IPS-NIHi7 (cell line): Measurements from ENCODE around the gene FXYD3.
"Not testable (repeated sequence)": the region's sequence is repeated elsewhere in the genome, so short reads cannot be mapped to it uniquely, and the experiment has no call there.

Experiments
- DNase-seq: peaks from one replicate; pipeline ENCODE4 v3.0.0; 2012; ENCODE audit warnings: mixed read lengths; ENCODE audit errors: extremely low spot score

The FXYD3 gene

DNA sequence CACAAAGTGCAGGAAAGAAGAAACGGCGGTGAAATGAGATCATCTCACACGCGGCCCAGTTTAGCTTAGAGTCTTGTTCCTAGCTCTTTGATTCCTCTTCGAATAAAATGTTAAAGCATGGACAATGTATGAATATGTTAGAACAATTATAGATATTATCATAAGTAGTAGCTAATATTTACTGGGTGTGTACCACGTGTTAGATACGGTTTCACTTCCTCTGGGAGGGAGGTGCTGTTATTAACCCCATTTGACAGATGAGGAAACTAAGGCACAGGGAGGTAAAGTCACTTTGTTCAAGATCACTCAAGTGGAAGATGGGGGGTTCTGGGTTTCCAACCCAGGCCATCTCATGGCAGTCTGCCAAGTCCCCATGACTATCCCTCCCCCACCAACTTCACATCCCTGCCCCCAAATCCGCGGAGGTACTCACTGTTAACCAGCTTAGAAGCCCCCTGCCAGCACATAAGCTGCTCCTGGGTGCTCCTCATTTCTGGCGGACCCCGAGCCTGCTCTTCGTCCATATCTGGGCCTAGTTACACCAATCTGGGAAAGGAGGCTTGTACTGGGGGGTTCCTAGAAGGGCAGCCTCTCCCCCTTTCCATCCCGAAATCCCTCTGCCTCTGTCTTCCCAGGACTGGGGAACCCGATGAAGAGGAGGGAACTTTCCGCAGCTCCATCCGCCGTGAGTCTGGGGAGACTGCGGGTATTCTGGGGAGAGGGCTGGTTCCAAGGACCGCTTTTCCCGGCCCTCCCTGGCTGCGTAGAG lies 26.4 kb downstream of the FXYD3 start:
- DNase-seq: no peak

DNA sequence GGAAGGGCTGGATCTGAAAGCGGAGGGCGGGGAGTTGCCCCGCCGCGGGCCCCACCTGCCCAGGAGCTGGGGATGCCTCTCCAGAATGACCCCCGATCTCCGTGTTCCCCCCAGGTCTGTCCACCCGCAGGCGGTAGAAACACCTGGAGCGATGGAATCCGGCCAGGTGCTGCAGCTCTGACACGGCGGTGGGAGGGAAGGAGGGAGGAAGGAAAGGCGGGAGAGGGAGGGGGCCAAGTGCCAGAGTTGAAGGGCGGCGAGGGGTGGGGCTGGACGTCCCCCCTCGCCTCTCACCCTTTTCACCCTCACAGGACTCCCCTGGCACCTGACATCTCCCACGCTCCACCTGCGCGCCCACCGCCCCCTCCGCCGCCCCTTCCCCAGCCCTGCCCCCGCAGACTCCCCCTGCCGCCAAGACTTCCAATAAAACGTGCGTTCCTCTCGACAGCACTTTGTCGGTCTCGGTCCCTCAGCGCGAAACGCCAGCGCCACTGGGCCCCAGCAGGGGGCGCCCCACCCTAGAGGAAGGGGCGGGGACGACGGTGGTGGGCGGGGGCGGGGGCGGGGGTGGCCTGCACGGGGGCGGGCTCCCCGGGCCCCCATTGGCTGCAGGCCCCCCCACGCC lies 27.1 kb downstream of the FXYD3 start:
- peak; percentile 65 for DNase-seq

DNA sequence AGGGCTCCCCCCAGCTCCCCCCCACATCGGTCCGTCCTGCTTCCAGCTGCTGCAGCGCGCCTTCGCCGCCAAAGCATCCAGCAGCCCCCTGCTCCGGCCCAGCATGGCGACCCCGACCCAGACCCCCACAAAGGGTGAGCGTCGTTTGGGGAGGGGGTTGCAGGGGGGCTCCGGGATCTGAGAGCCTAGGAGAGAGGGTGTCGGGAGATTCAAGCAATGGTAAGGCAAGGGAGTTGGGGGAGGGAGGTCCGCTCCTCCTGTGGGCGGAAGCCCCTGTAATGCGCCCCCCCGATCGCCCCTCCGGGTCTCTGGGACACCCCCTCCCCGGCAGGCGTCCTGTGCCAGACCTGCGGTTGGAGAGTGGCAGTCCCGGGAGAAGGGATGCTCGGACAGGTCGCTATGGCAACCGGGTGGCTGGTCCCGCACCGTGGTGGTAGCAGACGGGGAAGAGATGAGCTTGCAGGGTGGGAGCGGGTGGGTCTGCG lies 27.6 kb downstream of the FXYD3 start, which contains the start of gene FXYD7:
TSS of gene FXYD7 (plus strand) at position 25 of the 485 bp plus-strand sequence. CDS start at position 104, 79 bp downstream.
- DNase-seq: no peak

DNA sequence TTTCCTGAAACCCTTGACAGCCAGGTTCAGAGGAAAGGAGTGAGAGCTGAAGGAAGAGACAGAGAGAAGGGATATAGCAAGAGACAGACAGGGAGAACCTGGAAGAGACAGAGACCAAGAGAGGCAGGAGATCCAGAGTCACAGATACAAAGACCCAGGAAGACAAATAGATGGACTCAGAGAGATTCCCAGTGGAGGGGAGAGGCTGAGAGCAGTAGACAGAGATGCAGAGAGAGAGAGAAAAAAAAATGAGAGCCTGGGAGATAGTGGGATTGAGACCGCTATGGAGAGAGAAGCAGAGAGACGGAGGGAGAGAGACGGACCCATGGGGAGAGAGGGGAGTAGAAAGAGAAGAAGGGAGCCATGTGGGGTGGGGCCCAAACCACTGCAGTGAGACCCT lies 28.2 kb downstream of the FXYD3 start:
- no peak for DNase-seq

DNA sequence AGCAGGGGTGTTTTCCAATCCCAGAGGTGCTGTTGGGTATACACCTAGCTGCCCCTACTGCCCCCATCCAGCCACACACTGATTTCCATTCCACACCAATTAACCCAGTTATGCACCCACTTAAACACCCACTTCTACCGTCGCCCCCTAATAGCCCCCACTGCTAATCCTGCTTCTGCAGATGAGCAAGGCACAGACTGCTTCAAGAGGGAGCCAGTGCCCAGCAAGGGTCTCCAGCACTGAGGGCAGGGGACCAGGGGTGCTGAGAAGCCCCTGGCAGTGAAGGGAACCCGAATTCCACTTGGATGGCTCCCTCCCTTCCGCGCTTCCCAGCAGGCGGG lies 28.6 kb downstream of the FXYD3 start:
- no peak for DNase-seq

DNA sequence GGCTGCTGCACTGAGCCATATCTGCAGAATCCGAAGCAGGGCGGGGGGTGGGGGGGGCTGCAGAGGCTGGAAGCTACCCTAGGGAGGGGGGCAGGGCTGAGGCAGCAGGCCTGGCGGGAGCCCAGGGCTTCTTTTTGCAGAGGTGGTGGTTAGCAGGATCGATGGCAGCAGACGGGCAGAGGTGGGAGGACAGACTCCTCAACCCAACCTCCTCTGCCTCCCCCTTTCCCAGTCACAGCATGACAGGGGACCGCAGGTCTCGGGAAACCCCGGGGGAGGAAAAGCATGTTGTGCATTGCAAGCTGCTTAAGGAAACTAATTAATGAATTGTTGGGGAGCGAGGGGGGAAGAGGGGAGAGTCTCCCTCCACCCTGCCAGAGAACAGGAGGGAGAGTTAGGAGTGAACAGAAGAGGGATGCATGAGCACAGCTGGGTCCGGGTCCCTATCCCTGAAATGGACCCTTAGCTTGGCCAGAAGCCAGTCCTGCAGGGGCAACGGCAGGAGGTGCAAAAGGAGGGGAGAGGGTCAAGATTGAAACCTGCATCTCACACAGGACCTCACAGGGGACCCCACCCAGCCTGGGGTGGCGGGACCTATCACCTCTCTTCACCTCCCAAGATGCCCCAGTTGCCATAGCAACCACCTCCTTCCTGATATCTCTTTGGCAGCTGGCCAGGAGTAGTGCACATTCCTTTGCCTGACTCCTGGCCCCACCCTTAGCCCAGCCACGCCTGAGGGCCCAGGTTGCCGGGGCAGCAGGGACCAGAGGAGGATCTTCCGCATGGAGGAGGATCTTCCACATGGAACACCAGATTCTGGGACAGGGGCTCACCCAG lies 29.2 kb downstream of the FXYD3 start:
- peak; percentile 65 for DNase-seq

DNA sequence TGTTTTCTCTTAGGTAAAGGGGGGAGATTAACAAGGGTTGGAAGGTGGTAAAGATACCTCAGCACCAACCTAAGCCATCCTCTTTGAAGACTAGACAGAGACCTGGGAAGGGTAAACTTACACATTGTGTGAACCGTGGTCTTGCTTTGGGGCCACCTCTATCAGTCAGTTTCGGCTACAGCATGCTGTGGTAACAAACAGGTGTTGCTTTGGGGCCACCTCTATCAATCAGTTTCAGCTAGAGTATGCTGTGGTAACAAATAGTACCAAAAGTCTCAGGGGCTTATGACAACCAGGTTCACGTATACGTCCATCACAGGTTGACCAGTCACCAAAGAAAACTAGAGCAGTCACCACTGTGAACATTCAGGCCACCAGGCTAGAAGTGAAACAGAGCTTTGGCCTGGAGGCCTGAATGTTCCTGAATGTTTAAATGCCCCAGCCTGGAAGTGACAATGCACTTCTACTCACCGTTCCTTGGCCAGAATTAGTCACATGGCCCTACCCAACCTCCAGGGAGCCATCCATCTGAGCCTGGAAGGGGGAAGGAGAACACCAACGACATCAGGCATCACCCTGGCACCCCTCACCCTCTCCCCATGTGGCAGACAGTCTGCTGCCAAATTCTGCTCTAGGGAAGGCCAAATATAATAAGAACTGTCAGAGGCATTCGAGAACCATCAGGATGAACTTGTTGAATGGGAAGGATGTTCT lies 31.3 kb downstream of the FXYD3 start:
- no peak for DNase-seq

DNA sequence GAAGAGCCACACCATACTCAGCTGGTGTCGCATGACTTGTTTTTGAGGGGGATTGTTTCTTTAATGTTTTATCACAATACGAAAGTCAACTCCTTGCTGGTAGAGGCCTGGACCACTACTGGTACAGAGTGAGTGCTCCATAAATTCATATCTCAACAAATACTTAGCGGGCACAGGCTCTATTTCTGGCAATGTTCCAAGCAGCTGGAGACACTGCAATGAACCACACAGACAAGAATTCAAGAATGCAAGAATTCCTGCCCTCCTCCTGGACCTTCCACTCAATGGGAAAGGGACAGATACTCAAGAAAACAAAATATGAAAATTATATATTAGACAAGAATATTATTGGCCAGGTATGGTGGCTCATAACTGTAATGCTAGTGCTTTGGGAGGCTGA lies 33.8 kb downstream of the FXYD3 start:
- DNase-seq: no peak

DNA sequence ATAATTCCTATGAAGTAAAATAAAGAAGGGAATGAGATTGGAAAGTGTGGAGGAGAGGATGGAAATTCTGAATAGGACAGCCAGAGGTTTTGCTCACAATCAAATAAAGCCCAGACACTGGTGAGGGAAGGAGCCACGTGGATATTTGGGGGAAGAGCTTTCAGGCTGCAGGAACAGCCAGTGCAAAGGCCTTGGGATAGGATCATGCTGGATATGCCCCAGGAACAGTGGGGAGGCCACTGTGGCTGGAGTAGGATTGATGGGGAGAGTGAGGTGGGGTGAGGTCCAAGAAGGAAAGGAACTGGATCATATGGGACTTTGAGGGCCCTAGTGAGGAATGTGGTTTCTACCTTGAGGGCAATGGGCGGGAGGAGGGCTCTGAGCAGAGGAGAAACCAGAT lies 34.8 kb downstream of the FXYD3 start:
- DNase-seq: no peak

DNA sequence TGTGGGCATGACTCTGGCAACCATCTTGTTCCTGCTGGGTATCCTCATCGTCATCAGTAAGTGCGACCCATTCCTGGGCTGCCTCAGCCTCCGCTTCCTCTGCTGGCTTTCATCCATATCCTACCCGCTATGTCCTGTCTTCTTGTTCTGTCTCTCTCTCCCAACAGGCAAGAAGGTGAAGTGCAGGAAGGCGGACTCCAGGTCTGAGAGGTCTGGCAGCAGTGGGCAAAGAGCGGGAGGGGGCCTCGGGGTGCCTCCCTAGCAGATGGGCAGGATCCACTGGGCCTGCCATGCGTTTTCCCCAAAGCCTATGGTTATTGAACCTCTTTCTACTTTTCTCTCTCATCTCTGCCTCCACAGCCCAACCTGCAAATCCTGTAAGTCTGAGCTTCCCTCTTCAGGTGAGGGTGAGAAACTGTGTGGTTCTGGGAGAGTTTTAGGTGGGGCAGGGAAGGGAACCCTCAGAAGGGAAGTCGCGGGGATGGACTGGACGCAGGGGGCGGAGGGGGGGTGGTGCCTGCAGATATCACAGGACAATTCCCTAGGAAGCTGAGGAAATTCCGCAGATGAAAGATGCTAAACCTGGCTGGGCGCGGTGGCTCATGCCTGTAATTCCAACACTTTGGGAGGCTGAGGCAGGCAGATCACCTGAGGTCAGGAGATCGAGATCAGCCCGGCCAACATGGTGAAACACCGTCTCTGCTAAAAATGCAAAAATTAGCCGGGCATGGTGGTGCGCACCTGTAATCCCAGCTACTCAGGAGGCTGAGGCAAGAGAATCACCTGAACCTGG lies 35.8 kb downstream of the FXYD3 start:
- DNase-seq: no peak

DNA sequence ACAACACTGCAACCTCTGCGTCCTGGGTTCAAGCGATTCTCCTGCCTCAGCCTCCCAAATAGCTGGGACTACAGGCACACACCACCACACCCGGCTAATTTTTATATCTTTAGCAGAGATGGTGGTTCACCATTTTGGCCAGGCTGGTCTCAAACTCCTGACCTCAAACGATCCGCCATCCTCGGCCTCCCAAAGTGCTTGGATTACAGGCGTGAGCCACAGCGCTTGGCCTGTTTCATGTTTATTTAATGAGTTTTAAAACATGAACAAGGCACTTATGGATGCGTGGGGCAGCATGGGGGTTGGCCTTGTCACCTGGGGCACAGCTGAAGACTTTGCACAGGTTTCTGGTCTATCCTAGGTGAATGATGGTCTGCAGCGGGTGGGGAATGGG lies 37.5 kb downstream of the FXYD3 start:
- DNase-seq: not testable (repeated sequence)

DNA sequence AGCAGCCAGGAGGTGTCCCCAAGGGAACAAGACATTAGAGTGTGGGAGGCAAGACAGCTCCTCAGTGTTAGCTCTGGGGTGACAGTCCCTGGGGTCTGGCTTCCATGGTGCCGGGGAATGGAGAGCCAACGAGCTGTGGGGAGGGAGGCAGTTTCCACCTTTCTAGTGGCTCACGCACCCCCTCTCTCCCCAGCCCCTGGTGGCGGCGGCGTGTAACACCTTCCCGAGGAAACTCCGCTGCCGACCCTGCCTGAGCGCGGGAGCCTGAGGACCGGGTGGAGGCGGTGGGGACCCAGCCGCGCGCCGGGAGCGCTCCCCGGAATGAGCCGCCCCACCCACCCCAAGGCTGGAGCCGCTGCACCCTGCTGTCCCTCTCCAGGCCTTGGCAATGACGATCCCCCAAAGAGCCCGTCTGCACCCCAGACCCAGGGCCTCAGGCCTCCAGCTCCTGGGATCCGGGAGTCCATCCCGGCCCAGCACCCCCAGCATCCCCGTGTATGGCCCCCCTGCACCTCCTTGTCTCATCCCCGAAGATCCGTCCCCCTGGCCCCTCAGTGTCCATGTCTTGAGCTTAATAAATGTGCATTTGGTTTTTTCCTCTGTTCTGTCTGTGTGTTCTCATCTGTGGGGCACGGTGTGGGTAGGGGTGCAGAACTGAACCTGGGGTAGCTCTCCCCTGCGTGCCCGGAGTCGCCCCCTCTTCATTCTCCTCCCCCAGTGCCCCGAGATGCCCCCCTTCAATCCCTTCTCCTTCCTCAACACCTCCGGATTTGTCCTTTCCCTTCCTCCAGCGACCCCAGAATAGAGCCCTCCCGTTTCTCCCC lies 38.3 kb downstream of the FXYD3 start:
- peak; percentile 70 for DNase-seq

DNA sequence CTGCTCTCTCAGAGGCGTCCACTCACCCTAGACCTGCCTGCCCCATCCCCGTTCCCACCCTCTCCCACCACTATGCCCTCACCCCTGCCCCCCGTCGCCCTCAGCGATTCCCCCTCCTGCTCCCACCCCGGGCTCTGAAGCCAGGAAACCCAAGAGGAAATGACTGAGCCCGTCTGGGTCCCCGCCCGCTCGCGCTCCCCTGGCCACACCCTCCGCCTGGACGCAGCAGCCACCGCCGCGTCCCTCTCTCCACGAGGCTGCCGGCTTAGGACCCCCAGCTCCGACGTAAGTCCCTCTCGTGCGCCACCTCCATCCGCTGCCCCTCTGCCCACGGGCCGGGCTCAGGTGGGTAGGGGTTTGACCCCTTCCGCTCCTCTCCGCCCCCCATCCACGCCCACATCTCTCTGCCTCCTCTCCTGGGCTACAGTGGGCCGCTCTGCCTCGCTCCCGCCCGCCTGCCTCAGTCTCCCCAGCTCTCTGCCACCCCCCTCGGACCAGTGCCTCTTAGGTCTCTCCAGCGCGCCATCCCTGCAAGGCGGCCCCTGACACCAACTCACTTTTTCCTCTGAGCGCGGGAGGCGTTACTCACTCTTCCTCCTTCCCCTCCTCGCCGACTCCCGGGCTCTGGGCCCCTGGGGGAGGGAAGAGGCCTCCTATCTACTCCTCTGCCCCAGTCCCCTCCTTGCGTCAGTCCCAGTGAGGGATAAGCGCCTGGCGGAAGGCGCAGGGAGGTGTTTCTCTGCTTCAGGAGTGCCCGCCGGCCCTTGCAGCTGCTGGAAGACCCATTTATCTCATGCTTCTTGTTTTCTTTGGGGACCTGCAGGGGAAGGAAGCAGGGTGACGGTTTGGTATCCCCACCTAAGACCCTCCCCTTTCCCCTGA lies 39.1 kb downstream of the FXYD3 start, which contains the start of gene FXYD5:
TSS of gene FXYD5 (plus strand) at position 211 of the 882 bp plus-strand sequence. CDS start 816 bp downstream, outside the sequence.
- DNase-seq: peak; percentile 86

DNA sequence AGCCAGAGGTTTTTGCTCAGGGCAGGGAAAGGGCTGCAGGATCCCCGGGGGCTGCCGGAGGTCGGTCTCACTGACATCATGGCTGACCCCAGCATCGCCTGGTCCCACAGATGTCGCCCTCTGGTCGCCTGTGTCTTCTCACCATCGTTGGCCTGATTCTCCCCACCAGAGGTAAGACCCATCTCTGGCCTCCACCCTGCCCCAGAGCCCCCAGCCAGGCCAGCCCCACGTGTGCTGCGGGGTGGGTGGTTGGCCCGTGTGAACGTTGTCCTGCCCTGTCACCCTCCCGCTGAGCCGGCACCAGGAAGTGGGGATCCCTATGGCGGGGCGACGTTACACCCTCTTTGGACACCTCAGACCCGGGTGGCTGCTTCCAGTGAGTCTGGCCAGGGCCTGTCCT lies 39.8 kb downstream of the FXYD3 start:
- no peak for DNase-seq

DNA sequence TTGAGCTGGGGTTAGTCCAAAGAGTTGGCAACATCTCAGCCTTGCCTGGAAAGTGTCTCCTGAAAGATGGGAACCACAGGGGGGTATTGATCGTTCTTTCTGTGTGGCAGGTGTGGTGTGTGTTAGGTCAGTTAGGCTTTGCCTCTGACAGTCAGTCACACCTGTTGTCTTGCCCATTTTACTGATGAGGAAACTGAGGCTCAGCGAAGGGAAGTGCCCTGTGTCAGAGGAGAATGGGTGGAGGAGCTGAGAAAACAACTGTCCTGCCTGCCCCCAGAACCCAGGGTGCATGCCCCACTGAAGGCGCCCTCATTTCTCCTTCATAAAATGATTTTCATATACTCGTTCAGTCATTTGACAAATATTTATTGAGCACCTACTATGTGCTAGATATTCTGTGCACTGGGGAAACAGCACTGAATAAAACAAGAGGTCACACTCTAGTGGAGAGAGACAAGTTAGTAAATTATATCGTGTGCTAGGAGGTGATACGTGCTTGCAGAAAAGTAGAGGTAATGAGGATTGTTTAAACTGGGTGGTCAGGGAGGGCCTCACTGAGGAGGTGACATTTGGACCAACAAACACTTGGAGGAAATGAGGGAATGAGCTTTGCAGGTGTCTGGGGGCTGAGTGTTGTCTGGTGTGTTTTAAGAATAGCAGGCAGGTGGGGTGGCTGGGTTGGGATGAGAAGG lies 40.5 kb downstream of the FXYD3 start:
- DNase-seq: no peak

DNA sequence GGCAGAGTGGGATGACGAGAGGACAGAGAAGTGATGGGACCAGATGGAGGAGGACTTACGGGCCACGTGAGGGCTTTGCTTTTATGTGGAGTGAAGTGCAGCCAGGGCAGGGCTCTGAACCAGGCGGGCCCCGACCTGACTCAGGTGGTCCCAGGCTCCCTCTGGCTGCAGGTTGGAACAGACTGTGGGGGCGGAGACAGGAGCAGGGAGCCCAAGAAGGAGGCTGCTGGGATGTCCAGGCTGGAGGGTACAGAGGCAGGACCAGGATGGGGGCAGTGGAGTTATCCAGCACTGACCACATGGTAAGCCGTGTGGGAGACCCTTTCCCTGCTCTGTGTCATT lies 41.0 kb downstream of the FXYD3 start:
- DNase-seq: no peak

DNA sequence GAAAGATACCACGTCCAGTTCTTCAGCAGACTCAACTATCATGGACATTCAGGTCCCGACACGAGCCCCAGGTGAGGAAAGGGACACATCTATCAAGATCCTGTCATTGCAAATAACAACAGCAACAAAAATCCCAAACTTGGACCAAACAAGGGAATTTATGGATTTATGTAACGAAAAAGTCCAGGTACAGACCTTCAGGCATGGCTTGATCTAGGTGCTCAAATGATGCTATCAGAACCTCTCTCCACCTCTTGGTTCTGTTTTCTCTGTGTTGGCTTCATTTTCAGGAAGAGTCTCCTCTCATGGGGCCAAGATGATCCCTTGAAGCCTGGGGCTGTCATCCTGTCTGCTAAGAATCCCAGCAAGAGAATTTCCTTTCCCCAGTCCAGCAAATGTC lies 41.8 kb downstream of the FXYD3 start:
- no peak for DNase-seq

DNA sequence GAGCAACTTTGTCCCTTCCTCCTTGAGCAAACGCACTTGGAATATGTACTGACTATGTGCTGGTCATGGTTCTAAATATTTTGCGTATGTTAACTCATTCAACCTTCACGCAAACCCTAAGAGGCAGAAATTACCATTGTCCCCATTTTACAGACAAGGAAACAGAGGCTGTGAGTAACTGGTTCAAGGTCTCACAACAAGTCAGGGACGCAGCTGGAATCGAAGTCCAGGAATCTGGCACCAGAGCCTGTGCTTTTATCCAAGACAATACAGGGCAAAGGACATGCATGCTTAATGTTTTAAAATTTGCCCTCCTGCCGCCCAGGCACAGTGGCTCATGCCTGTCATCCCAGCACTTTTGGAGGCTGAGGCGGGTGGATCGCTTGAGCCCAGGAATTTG lies 44.0 kb downstream of the FXYD3 start:
- DNase-seq: no peak
